HG03342 (cell line): Measurements from ENCODE around the gene IDH2.

Experiments
- ATAC-seq: cut with Tn5 transposase; IDR thresholded peaks from one replicate; pipeline ENCODE4 v1.9.1; 2021; ENCODE audit warnings: mild to moderate bottlenecking, moderate library complexity; ENCODE audit not compliant: unreplicated experiment

Gene IDH2

DNA sequence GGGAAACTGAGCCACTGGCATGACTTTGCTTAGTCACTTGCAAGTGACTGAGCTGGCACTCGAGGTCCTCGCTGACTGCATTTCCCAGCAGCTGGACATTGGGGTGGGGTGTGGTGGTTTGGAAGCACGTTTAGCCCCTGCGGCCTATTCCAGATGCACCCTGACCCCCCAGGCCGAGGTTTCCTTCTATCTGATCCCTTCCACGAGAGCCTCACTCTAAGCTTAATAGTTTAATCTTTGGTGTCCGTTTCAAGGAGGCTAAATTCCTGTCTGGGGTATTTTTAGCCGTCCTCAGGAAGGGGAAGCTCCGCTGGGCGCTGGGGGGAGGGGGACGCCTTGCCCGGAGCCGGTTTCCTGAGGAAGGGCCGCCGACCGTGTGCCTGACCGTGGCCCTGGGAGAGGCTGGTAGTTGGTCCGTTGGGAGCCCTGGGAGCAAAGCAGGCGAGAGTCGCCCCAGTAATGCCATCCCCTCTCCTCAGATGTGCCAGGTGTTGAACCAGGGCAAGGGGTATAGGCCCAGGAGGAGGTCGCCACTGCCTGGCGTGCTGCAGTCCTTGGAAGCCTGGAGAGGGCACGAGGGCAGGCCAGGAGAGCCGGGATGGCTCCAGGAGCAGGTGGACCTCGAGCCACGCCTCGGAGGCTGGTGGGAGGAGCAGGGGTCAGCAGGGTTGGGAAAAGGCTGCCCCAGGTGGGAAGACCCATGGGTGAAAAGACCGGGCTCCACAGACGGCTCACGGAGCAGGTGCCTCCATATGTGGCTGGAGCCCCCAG, 37.2 kb downstream of the IDH2 start:
- ATAC-seq = no peak

DNA sequence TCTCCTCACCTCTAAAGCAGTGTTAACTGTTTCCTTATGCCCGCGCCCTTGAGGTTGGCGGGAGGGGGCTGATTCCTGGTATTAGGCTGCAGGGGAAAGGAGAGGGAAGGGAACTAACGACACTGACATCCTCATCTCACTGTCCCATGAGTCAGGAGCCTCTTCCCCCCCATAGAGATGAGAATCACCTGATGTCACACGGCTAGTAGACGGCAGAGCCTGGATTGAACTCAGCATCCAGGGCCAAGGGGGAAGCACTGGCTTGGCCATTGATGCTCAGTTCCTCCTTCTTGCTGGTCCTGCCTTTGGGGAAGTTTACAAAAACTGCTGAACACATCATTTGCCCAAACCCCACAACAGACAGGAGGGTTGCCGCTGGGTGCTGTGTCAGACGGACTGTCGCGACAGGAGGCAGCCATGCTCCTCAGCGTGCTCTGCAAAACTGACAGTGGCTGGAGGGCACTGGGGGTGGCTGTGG, 38.5 kb downstream of the IDH2 start:
- no peak for ATAC-seq

DNA sequence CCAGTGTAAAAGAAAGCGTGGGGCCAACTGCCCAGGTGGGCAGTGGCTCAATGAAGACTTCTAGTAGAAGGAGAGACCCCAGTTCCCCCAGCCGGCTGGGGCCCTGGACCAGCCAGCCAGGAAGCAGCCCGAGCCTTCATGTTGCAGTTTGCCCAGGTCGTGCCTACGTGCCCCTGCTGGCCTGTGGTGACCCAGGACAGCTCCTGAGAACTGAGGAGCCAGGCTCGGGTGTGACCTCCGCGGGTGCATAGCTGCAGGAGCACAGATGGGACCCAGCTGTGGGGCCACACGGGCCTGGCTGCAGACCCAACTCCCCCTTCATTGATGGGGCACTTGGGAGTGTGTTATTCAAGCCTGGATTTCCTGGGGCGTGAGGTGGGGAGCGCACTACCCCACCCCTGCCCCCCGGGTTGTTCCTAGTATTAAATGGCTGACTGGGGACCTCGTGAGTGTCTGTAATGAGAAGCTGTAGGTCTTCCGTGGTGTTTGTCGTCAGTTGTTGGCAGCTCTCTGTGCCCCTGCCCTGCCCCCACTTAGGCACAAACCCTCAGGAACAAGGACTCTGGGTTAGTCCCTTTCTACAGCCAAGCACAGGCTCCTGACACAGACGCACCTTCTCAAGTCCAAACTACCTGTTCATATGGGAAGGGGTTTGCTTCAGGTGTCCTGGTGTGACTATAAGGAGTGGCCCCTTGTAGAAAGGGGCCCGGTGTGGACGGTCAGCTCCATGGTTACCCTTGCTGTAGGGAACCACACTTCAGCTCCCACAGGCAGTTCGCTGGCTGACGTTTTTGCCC, 39.1 kb downstream of the IDH2 start:
- ATAC-seq = no peak

DNA sequence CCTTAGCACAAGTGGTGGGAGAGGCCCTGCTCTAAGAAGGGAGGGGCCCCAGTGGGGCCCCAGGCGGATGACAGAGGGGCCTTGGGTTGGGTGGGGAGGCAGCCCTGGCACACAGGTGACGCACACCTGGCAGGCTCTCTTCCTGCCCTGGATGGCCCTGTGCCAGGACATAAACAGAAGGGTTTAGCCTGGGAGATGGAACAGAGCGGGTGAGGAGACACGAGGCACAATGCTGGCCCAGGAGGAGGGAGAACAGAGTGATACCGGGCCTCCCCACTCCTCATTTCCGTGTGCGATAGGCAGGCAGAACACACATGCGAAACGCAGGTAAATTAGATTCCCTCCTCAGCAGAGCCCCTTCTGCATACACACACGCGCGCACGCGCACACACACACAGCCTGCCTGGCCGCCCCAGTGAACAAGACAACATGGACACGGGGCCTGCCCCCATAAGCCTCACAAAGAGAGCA, 39.8 kb downstream of the IDH2 start:
- ATAC-seq = no peak

DNA sequence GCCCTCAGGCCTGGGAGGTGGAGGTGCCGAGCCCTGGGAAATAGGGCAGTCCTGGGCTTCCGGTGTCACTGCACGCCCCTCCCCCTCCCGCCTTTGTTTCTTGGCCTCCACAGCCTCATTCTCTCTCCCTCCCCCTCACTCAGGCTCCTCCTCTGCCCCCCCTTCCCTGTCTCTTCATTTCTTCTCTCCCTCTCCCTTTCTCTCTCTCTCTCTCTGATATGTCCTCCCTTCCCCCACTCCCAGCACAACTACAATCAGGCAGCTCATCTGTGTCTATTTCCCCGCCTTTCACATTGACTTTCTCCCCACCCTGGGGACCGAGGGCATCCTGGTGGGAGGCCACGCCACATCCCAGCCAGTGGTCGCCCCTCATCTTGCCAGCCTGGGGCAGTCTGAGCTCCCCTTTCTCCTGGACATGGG, 40.2 kb downstream of the IDH2 start:
- no peak for ATAC-seq

DNA sequence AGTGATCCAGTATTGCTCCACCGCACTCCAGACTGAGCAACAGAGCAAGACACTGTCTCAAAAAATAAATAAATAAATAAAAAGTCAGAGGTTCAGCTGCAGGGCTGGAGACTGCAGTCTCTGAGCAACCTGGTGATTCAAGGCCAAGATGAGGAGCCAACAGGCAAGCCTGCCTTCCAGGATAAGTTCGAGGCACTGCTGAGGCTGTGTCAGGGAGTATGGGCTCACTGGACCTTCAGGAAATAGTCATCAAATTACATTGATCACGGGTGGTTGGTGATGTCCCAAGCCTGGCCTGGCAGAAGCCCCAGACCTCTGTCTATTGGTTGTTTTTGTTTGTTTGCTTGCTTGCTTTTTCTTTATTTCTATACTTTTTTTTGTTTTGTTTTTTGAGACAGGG, 41.5 kb downstream of the IDH2 start:
- no peak for ATAC-seq

DNA sequence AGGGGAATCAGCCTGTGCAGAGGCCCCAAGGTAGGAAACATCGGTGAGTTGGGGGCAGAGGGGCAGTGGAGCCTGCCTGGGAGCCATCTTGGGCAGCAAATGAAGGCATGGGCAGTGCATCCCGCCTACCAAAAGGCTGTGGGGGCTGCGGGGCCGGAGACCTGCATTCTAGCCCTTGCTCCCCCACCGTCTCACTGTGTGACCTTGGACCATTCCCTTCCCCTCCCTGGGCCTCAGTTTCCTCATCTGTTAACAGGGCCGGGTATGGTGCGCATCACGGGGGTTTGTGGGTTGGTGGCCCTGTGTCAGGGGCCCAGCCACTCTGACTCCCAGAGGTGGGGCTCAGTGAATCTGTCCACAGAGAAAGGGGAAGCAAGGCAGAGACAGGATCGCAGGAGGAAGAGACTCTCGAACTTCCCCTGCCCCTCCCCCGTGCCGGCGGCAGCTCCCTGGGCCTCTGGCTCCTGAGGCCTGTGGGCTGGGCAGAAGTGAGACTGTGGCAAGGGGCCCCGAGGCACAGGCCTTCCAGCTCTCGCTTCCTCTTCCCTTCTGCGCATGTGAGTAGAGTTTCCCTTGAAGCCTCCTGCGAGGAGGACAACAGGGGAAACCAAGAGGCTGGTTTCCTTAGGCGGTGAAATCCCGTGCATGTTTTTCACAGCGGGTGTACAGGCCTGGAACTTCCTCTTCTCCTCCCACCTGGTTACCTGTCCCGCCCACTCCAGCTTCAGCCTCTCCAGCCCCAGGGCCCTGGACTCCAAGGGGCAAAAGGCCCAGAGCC, 42.9 kb downstream of the IDH2 start:
- ATAC-seq = peak; percentile 87

DNA sequence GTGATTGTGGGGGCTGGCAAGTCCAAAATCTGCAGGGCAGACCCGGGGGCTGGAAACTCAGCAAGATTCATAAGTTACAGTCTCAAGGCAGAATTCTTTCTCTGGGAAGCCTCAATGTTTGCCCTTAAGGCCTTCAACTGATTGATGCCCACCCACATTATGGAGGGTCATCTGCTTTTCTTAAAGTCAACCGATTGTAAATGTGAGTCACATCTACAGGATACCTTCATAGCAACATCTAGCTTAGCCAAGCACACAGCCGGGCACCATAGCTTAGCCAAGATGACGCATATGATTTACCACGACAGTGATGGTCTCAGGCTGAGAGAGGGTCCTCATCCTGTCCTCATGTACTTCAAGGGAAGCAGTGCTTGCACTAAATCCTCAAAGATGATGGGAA, 43.5 kb downstream of the IDH2 start:
- no peak for ATAC-seq

DNA sequence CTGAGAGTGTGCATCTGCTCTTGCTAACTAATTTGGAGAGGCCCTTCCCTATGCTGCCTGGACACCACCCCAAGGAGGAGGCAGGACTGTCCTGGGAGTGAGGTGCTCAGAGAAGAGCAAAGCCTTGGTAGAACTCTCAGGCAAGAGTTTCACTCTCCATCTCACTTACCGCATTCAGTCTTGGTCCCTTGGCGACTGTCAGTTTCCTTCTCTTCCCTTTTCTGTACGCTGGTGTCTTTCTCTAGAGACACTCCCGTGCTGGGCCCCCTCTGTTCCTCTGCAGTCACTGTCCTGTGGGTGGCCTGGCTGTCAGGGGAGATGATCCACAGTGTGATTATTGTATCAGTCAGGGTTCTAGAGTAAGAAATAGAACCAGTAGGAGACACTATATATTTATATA, 44.0 kb downstream of the IDH2 start:
- peak; percentile 33 for ATAC-seq

DNA sequence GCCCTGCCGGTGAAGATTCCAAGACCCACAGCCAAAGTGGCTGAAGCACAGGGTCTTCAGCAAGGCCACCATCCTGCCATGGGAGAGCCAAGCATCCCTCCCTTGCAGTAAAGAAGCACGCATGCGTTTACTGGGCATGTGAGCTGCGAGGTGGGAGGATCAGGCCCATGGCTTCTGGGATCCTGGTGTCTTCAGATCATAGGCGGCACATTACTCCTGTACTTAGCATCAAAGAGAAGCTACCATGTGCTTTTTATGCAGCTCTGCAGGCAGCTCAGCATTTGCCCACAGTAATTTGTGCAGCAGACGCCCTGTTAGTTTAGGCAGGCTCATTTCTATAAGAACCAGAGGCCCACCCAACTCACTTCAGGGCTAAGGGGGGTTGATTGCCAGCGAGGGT, 45.7 kb downstream of the IDH2 start:
- ATAC-seq = no peak

DNA sequence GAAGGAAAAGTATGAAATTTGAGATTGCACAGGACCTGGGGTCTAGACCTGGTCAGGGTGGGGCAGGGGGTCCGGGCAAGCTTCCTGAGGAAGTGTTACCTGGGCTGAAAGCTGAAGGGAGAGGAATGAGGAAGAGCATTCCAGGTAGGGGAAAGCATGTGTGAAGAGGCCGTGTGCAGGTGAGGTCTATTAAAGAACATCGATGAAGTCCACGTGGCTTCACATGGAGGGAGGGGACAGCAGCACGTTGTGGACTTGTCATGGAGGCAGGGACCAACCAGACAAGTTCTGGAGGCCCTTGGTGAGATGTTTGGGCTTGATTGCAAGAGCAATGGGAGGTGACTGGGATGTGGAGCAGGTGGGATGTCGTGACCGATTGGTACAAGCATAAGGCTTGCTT, 47.1 kb downstream of the IDH2 start:
- no peak for ATAC-seq

DNA sequence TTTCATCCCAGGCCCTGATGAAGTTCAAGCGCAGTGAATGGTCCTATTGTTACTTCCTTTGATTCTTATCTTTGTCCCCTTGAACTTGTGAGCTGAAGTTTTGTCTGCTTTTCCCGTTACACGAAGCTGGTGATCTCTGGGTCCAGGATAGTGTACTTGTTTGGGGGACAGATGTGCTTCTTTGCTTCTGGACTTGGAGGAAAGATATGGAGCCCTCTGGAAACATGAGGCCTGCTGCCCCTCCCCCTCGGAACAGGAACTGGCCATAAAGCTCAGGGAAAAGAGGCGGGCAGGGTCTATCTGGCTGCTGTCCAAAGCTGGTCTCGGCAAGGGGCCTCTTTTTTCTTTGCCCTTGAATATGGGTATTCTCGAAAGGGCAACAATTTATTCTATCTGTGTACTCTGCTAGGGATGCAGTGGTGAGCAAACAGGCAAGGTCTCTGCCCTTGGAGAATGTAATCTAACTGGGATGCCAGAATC, 47.6 kb downstream of the IDH2 start:
- no peak for ATAC-seq

DNA sequence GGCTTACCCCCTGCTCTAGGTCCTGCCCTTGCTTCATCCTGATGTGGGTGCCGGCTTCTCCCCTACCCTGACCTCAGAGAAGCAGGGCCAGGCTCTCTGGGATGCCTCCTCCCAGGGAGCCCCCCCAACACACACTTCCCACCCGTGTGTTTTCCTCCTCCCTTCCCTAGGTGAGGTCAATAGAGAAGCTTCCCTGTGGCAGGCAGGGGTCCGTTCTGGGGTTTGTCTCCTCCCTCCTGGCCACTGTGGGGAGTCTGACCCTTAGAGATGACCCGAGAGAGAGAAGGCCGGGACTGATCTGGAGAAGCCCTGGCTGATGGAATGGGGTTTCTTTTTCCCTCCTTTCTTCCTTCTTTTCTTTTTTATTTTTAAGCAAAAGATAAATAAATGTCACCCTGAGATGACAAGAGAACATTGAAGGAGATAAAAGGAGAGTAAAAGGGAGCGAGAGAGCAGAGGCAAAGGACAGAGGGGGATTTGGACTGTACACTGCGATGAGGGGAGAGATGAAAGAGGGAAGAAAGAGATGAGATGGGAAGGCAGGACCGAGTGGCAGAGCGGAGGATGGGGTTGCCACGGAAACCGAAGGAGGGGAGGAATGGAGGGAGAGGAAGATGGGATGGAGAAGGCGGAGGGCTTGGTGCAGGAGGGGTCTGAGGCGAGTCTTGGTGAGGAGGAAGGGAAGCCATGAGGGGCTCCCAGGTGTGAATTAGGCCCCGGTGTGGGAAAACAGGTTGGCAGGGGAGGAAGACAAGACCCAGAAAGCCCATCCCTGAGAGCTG, 48.4 kb downstream of the IDH2 start:
- no peak for ATAC-seq

DNA sequence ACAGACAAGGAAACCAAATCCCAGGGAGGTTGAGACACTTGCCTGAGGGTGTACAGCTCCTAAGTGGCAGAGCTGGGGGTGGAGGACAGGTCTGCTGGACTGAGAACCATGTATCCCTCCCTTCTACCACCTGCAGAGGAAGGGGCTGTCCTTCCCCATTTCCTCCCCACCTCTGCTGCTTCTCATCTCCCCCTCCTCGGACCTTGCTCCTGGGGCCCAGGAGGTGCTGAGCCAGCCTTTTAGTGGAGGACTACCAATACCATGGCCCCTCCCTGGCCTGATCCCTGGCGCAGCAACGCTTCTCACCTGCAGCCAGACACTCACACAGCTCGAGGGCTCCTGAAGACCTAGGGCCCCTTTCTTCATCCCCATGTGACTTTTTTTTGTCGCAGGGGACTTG, 50.4 kb downstream of the IDH2 start:
- ATAC-seq = no peak

DNA sequence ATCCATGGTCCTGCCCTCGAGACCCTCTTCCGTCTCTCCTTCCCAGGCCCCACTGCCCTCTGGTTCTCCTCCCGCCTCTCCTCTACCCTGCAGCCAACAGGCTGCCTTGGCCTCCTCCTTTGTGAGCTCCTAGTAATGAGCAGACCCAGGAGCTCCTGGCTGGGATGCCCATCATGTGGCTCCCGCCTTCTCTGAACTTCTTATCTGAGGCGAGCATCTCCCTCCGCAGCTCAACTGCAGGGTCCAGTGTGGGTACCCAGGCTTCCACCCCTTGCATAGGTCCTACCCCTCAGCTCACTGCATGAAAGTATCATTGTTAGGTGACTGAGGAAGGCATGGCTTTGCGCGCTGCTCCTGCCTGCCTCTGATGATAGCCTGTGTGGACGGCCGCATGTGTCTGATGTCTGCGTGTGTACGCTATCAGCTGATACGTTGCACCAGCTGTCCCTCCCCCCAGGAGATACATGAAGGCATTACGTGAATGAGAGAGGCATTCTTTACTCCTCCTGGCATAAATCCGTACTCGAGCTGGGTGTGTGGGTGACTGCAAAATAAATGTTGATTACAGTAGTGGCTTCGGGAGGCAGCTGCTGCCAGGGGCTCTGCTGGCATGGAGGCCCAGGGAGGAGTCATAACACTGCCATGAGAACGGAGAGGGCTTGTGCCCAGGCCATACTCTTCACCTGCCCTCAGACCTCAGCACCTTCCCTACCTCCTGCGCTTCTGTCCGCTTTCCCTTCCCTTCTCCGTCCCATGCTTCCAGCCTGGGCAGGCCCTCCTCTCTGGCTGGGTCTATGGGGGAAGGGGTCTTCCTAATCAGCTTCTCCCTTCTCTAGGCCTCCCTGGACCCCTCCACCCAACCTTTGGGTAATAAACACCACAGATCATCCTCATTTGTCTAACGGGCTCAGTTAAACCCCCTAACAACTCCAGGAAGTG, 52.3 kb downstream of the IDH2 start:
- no peak for ATAC-seq

DNA sequence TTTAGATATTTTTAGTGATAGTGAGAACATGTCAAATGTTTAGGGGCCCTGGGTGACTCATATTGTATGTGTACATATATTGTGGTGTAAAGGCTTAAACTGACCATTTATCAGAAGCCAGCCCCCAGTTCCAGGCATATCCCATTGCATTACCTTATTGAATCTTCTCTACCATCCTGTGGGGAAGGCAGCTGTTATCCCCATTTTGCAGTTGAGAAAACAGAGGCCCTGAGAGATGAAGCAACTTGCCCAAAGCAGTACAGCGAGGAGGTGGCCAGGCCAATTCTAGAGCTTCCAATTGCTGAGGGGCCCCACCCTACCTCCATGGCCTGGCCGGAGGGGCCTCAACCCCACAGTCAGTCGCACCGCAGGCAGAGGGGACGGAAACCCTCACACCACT, 53.2 kb downstream of the IDH2 start:
- ATAC-seq = no peak

DNA sequence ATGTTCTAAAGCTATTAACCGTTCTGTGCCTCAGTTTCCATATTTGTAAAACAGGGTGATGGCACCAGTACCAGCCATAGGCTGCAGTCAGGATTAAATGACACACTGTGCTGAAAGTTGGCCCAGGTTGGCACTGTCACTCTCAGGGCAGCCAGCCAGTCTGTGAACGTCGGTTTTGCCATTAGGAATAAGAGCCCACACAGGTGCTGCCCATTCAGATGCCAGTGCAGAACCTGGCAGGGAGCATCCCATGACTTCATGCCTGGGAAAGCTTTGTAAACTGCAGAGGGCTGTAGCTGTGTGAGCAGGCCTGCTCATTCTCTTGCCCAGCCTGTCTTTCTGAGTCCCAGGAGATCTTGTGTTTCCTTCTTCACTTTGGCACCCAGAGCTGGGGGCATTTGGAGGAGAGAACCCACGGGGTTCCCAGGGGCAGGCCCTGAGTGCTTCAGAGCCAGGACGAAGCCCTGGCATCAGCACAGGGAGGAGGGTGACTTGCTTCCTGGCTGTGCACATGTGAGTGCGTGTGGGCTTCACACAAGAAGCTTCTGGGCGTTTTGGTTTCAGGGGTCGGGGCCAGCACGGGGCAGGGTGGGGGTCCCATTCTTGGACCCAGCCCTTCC, 54.2 kb downstream of the IDH2 start:
- ATAC-seq = no peak

DNA sequence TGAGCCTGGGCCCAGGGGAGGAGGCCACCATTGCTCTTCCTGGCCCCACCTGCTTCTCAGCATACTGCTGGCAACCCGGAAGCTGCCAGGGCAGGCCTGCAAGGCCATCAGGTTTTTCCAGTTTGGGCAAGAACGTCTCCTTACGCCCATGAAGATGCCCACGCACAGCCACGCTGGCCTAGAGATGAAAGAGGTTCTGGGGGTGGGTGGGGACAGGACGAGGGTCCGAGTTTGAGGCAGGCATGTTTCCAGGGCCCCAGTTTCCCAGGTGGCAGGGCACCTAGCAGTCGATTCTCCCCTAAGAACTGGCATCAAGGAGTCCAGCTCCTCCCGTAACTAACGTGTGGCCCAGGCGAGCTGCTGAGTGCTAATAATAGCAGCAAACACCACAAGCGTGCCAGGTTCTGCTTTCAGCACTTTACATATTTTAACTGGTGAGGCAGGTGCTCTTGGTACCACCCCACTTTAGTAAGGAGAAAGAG, 55.3 kb downstream of the IDH2 start:
- ATAC-seq = peak; percentile 57

DNA sequence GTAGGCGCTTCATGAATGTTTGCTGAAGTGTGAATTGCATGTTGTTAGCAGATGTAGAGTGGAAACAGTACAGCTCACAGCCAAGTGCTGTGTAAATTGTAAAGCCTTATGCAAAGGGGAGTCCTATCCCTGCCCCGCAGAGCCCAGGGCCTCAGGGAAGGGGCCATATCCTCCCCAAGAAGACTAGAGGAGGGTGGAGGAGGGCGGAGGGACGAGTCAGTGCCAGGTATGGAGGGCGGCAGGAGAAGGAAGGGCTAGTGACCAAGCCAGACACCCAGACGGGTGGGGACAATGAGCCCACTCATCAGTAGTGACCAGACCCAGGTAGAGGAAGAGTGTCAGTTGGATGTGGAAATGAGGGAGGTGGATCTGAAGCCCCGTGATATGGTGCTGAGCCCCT, 56.0 kb downstream of the IDH2 start:
- ATAC-seq = no peak
